Measurements from ENCODE around the gene ANO10. TPM values are rescaled to one million over a fixed set of nuclear protein-coding genes. Genes with fewer than 3 reads are reported as not detected.

The ANO10 gene
- total RNA-seq, 1 donor from 2014 or later = 32.0 TPM

GRCh38 chr3:43389388-43390254, 232.2 kb downstream of the ANO10 start:
- no peak for DNase-seq (ENCODE audit: low read depth, low spot score)
- peaks cover 7% of the 10 kb centered on the region for H3K36me3 Mint-ChIP-seq (ENCODE audit: low read depth)

GRCh38 chr3:43388915-43389314, 232.9 kb downstream of the ANO10 start:
- H3K4me1 Mint-ChIP-seq = no peaks in the 10 kb centered on the region
- no peaks in the 10 kb centered on the region for H3K27me3 Mint-ChIP-seq (ENCODE audit: low read depth)
- TF ChIP-seq CTCF (conservative IDR thresholded peaks at IDR 0.05) = no peak
- no peak for DNase-seq (ENCODE audit: low read depth, low spot score)
- H3K9me3 Mint-ChIP-seq = peaks cover 11% of the 10 kb centered on the region
- H3K36me3 Mint-ChIP-seq (ENCODE audit: low read depth) = peaks cover 7% of the 10 kb centered on the region
- H3K27ac Mint-ChIP-seq (ENCODE audit: unreplicated experiment) = no peak overlapping the region
- H3K4me3 Mint-ChIP-seq = no peak overlapping the region

More at GRCh38 chr3:43389388-43390254, 232.2 kb downstream of the ANO10 start:
- no peak overlapping the region for H3K4me3 Mint-ChIP-seq
- no peaks in the 10 kb centered on the region for H3K27me3 Mint-ChIP-seq (ENCODE audit: low read depth)
- no peak overlapping the region for H3K27ac Mint-ChIP-seq (ENCODE audit: unreplicated experiment)
- peaks cover 7% of the 10 kb centered on the region for H3K9me3 Mint-ChIP-seq
- TF ChIP-seq CTCF (conservative IDR thresholded peaks at IDR 0.05) = no peak
- H3K4me1 Mint-ChIP-seq = no peaks in the 10 kb centered on the region

- Mint-ChIP-seq H3K27me3 (ENCODE audit: low read depth) (no peaks in the 10 kb centered on the region), H3K4me1 (no peaks in the 10 kb centered on the region), H3K4me3 (no peak overlapping the region), H3K27ac (ENCODE audit: unreplicated experiment) (no peak overlapping the region), H3K9me3 (peaks cover 11% of the 10 kb centered on the region), H3K36me3 (ENCODE audit: low read depth) (peaks cover 5% of the 10 kb centered on the region)
- DNase-seq (ENCODE audit: low read depth, low spot score) = no peak
- no peak for TF ChIP-seq CTCF (conservative IDR thresholded peaks at IDR 0.05)
Observed at GRCh38 chr3:43388175-43388574, 233.6 kb downstream of the ANO10 start.

- Mint-ChIP-seq H3K4me1 (no peaks in the 10 kb centered on the region), H3K36me3 (ENCODE audit: low read depth) (peaks cover 12% of the 10 kb centered on the region), H3K27me3 (ENCODE audit: low read depth) (no peaks in the 10 kb centered on the region), H3K27ac (ENCODE audit: unreplicated experiment) (no peak overlapping the region), H3K9me3 (peaks cover 17% of the 10 kb centered on the region), H3K4me3 (no peak overlapping the region)
- no peak for TF ChIP-seq CTCF (conservative IDR thresholded peaks at IDR 0.05)
- no peak for DNase-seq (ENCODE audit: low read depth, low spot score)
Observed at GRCh38 chr3:43379343-43379742, 242.5 kb downstream of the ANO10 start.

GRCh38 chr3:43378066-43378935, 243.5 kb downstream of the ANO10 start:
- Mint-ChIP-seq H3K27ac (ENCODE audit: unreplicated experiment) (no peak overlapping the region), H3K4me1 (peaks cover under 1% of the 10 kb centered on the region), H3K4me3 (no peak overlapping the region), H3K27me3 (ENCODE audit: low read depth) (no peaks in the 10 kb centered on the region), H3K36me3 (ENCODE audit: low read depth) (peaks cover 12% of the 10 kb centered on the region), H3K9me3 (peaks cover 15% of the 10 kb centered on the region)
- no peak for DNase-seq (ENCODE audit: low read depth, low spot score)
- TF ChIP-seq CTCF (conservative IDR thresholded peaks at IDR 0.05) = peak; percentile 67
